Measurements from ENCODE around the gene ELK4. TPM values are rescaled to one million over a fixed set of nuclear protein-coding genes. Genes with fewer than 3 reads are reported as not detected.
A peak's percentile ranks its signal among the peaks of the same experiment; 100 is the strongest.

ELK4 gene
- polyA plus RNA-seq, 3 donors, result 1.4 to 9.0 (median 2.6) TPM

DNA sequence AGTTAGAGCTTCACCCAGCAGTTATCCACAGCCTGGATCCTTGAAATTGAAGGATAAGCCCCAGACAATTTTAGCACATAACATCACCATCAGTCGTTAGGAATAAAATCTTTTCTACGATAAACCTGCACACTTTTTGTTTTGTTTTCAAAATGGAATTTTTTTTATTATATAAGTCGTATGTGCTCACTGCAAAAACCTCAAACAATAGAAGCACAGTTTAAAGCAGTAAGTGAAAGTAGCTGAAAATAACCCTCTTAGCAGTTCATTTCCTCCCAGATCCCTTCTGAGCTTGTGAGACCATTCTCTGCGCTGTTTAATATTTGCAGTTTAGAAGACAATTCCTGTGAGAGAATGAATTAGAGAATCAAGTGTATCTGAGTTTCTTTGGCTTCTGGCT is 38.3 kb downstream of the ELK4 start:
- Histone ChIP-seq H3K27ac (ENCODE audit: low read depth in 1 of 2, low read length in 2 of 2) (no peak overlapping the region), H4K20me1 (ENCODE audit: insufficient read depth, low read length) (no peaks in the 10 kb centered on the region), H3K9me3 (replicated peaks in 1 of 2; ENCODE audit: control insufficient read depth in 1 of 2, insufficient read depth in 1 of 2, low read length in 2 of 2) (no peaks in the 10 kb centered on the region), H3K4me3 (replicated peaks in 1 of 3; ENCODE audit: low read depth in 2 of 3, low read length in 3 of 3) (no peak overlapping the region), H3K4me1 (ENCODE audit: control insufficient read depth in 1 of 2, insufficient read depth in 2 of 2, low read length in 2 of 2) (peaks cover 14 to 20% of the 10 kb centered on the region in 2 donors), H3K9ac (ENCODE audit: insufficient read depth, low read length, poor library complexity, severe bottlenecking) (no peak overlapping the region), H3K79me2 (ENCODE audit: insufficient read depth, low read length) (no peaks in the 10 kb centered on the region), H3K27me3 (ENCODE audit: control insufficient read depth in 2 of 2, insufficient read depth in 2 of 2, low read length in 2 of 2) (no peaks in the 10 kb centered on the region), H3K36me3 (replicated peaks in 1 of 2; ENCODE audit: control insufficient read depth in 1 of 2, insufficient read depth in 2 of 2, low read length in 2 of 2) (peaks cover 6 to 11% of the 10 kb centered on the region in 2 donors), H3K4me2 (replicated peaks; ENCODE audit: extremely low read depth, low read length, poor library complexity, severe bottlenecking) (no peak overlapping the region), H2AFZ (ENCODE audit: insufficient read depth, low read depth, low read length, poor library complexity, severe bottlenecking) (no peak overlapping the region)
- intact Hi-C loops (cut with micrococcal nuclease), result loop anchor here (2.0 to 5.0 kb wide), 4 partner anchors 39 to 114 kb away; partner anchors contain the start of gene ELK4 (in 2 of the 2)
- Mint-ChIP-seq H3K36me3 (peaks cover 15 to 23% of the 10 kb centered on the region in 2 donors), H3K9me3 (peaks cover 0 to 2% (median 0%) of the 10 kb centered on the region in 7 donors), H3K27me3 (ENCODE audit: low read depth in 3 of 3) (peaks cover 0 to 5% (median 1%) of the 10 kb centered on the region in 3 donors), H3K4me1 (peaks cover 31% of the 10 kb centered on the region), H3K27ac (peak overlapping the region in 1 of 7 donors; percentile 42), H3K4me3 (no peak overlapping the region)
- WGBS (ENCODE audit: insufficient coverage), result no CpG with 5 or more reads among the region's 4 CpGs
- DNase-seq, result no peak
- TF ChIP-seq, protein P1, sequence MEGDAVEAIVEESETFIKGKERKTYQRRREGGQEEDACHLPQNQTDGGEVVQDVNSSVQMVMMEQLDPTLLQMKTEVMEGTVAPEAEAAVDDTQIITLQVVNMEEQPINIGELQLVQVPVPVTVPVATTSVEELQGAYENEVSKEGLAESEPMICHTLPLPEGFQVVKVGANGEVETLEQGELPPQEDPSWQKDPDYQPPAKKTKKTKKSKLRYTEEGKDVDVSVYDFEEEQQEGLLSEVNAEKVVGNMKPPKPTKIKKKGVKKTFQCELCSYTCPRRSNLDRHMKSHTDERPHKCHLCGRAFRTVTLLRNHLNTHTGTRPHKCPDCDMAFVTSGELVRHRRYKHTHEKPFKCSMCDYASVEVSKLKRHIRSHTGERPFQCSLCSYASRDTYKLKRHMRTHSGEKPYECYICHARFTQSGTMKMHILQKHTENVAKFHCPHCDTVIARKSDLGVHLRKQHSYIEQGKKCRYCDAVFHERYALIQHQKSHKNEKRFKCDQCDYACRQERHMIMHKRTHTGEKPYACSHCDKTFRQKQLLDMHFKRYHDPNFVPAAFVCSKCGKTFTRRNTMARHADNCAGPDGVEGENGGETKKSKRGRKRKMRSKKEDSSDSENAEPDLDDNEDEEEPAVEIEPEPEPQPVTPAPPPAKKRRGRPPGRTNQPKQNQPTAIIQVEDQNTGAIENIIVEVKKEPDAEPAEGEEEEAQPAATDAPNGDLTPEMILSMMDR (IDR thresholded peaks at IDR 0.05), result no peak

- no peak overlapping the region for H3K9ac ChIP-seq (ENCODE audit: insufficient read depth, low read length, poor library complexity, severe bottlenecking)
- H3K27me3 ChIP-seq (ENCODE audit: control insufficient read depth in 2 of 2, insufficient read depth in 2 of 2, low read length in 2 of 2), result no peaks in the 10 kb centered on the region
- intact Hi-C loops (cut with micrococcal nuclease), result loop anchor here (2.0 to 5.0 kb wide), 4 partner anchors 40 to 115 kb away; partner anchors contain the start of gene ELK4 (in 2 of the 2)
- H3K27ac Mint-ChIP-seq, result no peak overlapping the region
- TF ChIP-seq, protein P1 (IDR thresholded peaks at IDR 0.05), result no peak
- H2AFZ ChIP-seq (ENCODE audit: insufficient read depth, low read depth, low read length, poor library complexity, severe bottlenecking), result peak overlapping the region; percentile 78
- H3K9me3 ChIP-seq (replicated peaks in 1 of 2; ENCODE audit: control insufficient read depth in 1 of 2, insufficient read depth in 1 of 2, low read length in 2 of 2), result no peaks in the 10 kb centered on the region
- H3K4me2 ChIP-seq (replicated peaks; ENCODE audit: extremely low read depth, low read length, poor library complexity, severe bottlenecking), result peak overlapping the region; percentile 77
- H3K36me3 ChIP-seq (replicated peaks in 1 of 2; ENCODE audit: control insufficient read depth in 1 of 2, insufficient read depth in 2 of 2, low read length in 2 of 2), result peaks cover under 1 to 2% of the 10 kb centered on the region in 2 donors
- H3K4me1 ChIP-seq (ENCODE audit: control insufficient read depth in 1 of 2, insufficient read depth in 2 of 2, low read length in 2 of 2), result peaks cover 14 to 20% of the 10 kb centered on the region in 2 donors
- peaks cover 5 to 13% of the 10 kb centered on the region in 2 donors for H3K36me3 Mint-ChIP-seq
- H3K27me3 Mint-ChIP-seq (ENCODE audit: low read depth in 3 of 3), result peaks cover 0 to 6% (median 2%) of the 10 kb centered on the region in 3 donors
- 94% methylated on average over 11 of the region's 14 CpGs for WGBS (ENCODE audit: insufficient coverage)
- H3K4me3 Mint-ChIP-seq, result no peak overlapping the region
- H4K20me1 ChIP-seq (ENCODE audit: insufficient read depth, low read length), result no peaks in the 10 kb centered on the region
- peaks cover 31% of the 10 kb centered on the region for H3K4me1 Mint-ChIP-seq
- no peak for DNase-seq
- H3K4me3 ChIP-seq (replicated peaks in 1 of 3; ENCODE audit: low read depth in 2 of 3, low read length in 3 of 3), result no peak overlapping the region
- H3K9me3 Mint-ChIP-seq, result peaks cover 0 to 2% (median 0%) of the 10 kb centered on the region in 7 donors
- no peak overlapping the region for H3K27ac ChIP-seq (ENCODE audit: low read depth in 1 of 2, low read length in 2 of 2)
- no peaks in the 10 kb centered on the region for H3K79me2 ChIP-seq (ENCODE audit: insufficient read depth, low read length)
Observed at GRCh38 chr1:205592443-205593003, 39.3 kb downstream of the ELK4 start.

Measured in CD14-positive monocyte (primary cell).